Activated gamma-delta T cell treated with Interleukin-2 at 50 U/mL for 16 hours (primary cell): Measurements from ENCODE around the gene DSCAM.
"Not testable (repeated sequence)": the region's sequence is repeated elsewhere in the genome, so short reads cannot be mapped to it uniquely, and the experiment has no call there.

ENCODE experiments used
- DNase-seq: peaks from one replicate; pipeline ENCODE4 v3.0.0-alpha.2; 2020

DSCAM gene

GRCh38 chr21:40507978-40508377 is 339.0 kb downstream of the DSCAM start:
- DNase-seq: no peak

GRCh38 chr21:40505681-40506080 is 341.3 kb downstream of the DSCAM start:
- DNase-seq: no peak

- no peak for DNase-seq
Measured at GRCh38 chr21:40505244-40505643, 341.7 kb downstream of the DSCAM start.

GRCh38 chr21:40504825-40505224 is 342.1 kb downstream of the DSCAM start:
- DNase-seq: no peak

GRCh38 chr21:40496116-40496515 is 350.8 kb downstream of the DSCAM start:
- no peak for DNase-seq

GRCh38 chr21:40490408-40490807 is 356.6 kb downstream of the DSCAM start:
- DNase-seq: no peak

- no peak for DNase-seq
Measured at GRCh38 chr21:40489001-40489400, 358.0 kb downstream of the DSCAM start.

GRCh38 chr21:40481764-40482163 is 365.2 kb downstream of the DSCAM start:
- DNase-seq: no peak

- DNase-seq: no peak
Measured at GRCh38 chr21:40474513-40474912, 372.4 kb downstream of the DSCAM start.

GRCh38 chr21:40472013-40472412 is 374.9 kb downstream of the DSCAM start:
- no peak for DNase-seq

GRCh38 chr21:40471103-40471502 is 375.9 kb downstream of the DSCAM start:
- DNase-seq: no peak

GRCh38 chr21:40466893-40467483 is 380.0 kb downstream of the DSCAM start:
- DNase-seq: no peak

- no peak for DNase-seq
Measured at GRCh38 chr21:40465382-40465781, 381.6 kb downstream of the DSCAM start.

GRCh38 chr21:40463176-40463575 is 383.8 kb downstream of the DSCAM start:
- DNase-seq: no peak

- DNase-seq: no peak
Measured at GRCh38 chr21:40461008-40461407, 385.9 kb downstream of the DSCAM start.

GRCh38 chr21:40457741-40458140 is 389.2 kb downstream of the DSCAM start:
- DNase-seq: no peak

GRCh38 chr21:40454057-40454456 is 392.9 kb downstream of the DSCAM start:
- DNase-seq: no peak

GRCh38 chr21:40453183-40453582 is 393.8 kb downstream of the DSCAM start:
- no peak for DNase-seq

- no peak for DNase-seq
Measured at GRCh38 chr21:40452548-40452947, 394.4 kb downstream of the DSCAM start.

- no peak for DNase-seq
Measured at GRCh38 chr21:40447016-40447415, 399.9 kb downstream of the DSCAM start.

- no peak for DNase-seq
Measured at GRCh38 chr21:40445349-40445921, 401.5 kb downstream of the DSCAM start.

GRCh38 chr21:40439581-40439980 is 407.4 kb downstream of the DSCAM start:
- not testable (repeated sequence) for DNase-seq

- no peak for DNase-seq
Measured at GRCh38 chr21:40438616-40439015, 408.3 kb downstream of the DSCAM start.

GRCh38 chr21:40436261-40436660 is 410.7 kb downstream of the DSCAM start:
- no peak for DNase-seq

- DNase-seq: no peak
Measured at GRCh38 chr21:40433538-40433937, 413.4 kb downstream of the DSCAM start.
